WERI-Rb-1 (cell line): ENCODE results near the gene AP3S2.
"Not testable (repeated sequence)": the region's sequence is repeated elsewhere in the genome, so short reads cannot be mapped to it uniquely, and the experiment has no call there.

Source experiments
- DNase-seq: peaks from one replicate; pipeline ENCODE4 v3.0.0-alpha.2; 2020
- H3K27ac ChIP-seq: fragments of 250-450 bp; sonication (Bioruptor Pico); 2 replicates; pipeline ENCODE4 v1.5.1; 2020; ENCODE audit warnings: mild to moderate bottlenecking, moderate library complexity
- H3K27me3 ChIP-seq: fragments of 250-450 bp; sonication (Bioruptor Pico); 2 replicates; pipeline ENCODE4 v1.5.1; 2021; ENCODE audit warnings: mild to moderate bottlenecking, low read depth, moderate library complexity; ENCODE audit not compliant: insufficient read depth, severe bottlenecking
- H3K36me3 ChIP-seq: fragments of 250-450 bp; sonication (Bioruptor Pico); 2 replicates; pipeline ENCODE4 v1.5.1; 2020; ENCODE audit warnings: mild to moderate bottlenecking, moderate library complexity
- H3K4me3 ChIP-seq: 2 replicates; pipeline ENCODE4 v1.5.1; 2011; ENCODE audit warnings: low read depth, mild to moderate bottlenecking, control low read depth, low read length
- H3K9me3 ChIP-seq: fragments of 250-450 bp; sonication (Bioruptor Pico); 2 replicates; pipeline ENCODE4 v1.5.1; 2021; ENCODE audit warnings: mild to moderate bottlenecking, moderate library complexity; ENCODE audit not compliant: severe bottlenecking
- CTCF ChIP-seq: IDR thresholded peaks from 2 replicates; pipeline ENCODE4 v1.5.1; 2011; ENCODE audit warnings: low read depth, mild to moderate bottlenecking, control low read depth, inconsistent platforms, low read length

AP3S2 gene

GRCh38 chr15:89860431-89860830 is 33.4 kb downstream of the AP3S2 start:
- TF ChIP-seq CTCF: no peak
- peaks cover 4% of the 10 kb centered on the region for H3K36me3 ChIP-seq
- no peak overlapping the region for H3K4me3 ChIP-seq
- H3K27ac ChIP-seq: no peak overlapping the region
- no peak for DNase-seq
- no peaks in the 10 kb centered on the region for H3K9me3 ChIP-seq
- no peaks in the 10 kb centered on the region for H3K27me3 ChIP-seq

GRCh38 chr15:89858661-89859458 is 34.9 kb downstream of the AP3S2 start:
- H3K36me3 ChIP-seq: peaks cover 4% of the 10 kb centered on the region
- H3K9me3 ChIP-seq: no peaks in the 10 kb centered on the region
- DNase-seq: no peak
- no peak for TF ChIP-seq CTCF
- H3K27ac ChIP-seq: no peak overlapping the region
- H3K4me3 ChIP-seq: no peak overlapping the region
- no peaks in the 10 kb centered on the region for H3K27me3 ChIP-seq

GRCh38 chr15:89857673-89858072 is 36.1 kb downstream of the AP3S2 start:
- TF ChIP-seq CTCF: no peak
- Histone ChIP-seq H3K4me3 (no peak overlapping the region), H3K36me3 (peaks cover 4% of the 10 kb centered on the region), H3K9me3 (no peaks in the 10 kb centered on the region), H3K27me3 (no peaks in the 10 kb centered on the region), H3K27ac (no peak overlapping the region)
- DNase-seq: no peak

GRCh38 chr15:89855948-89856347 is 37.8 kb downstream of the AP3S2 start:
- no peak for TF ChIP-seq CTCF
- H3K4me3 ChIP-seq: no peak overlapping the region
- no peaks in the 10 kb centered on the region for H3K27me3 ChIP-seq
- peaks cover 11% of the 10 kb centered on the region for H3K36me3 ChIP-seq
- no peak for DNase-seq
- no peaks in the 10 kb centered on the region for H3K9me3 ChIP-seq
- H3K27ac ChIP-seq: no peak overlapping the region

GRCh38 chr15:89854863-89855262 is 38.9 kb downstream of the AP3S2 start:
- peaks cover 15% of the 10 kb centered on the region for H3K36me3 ChIP-seq
- H3K27ac ChIP-seq, H3K9me3 ChIP-seq, DNase-seq, H3K27me3 ChIP-seq, H3K4me3 ChIP-seq: not testable (repeated sequence)

GRCh38 chr15:89852342-89852995 is 41.3 kb downstream of the AP3S2 start:
- Histone ChIP-seq H3K36me3 (peaks cover 16% of the 10 kb centered on the region), H3K4me3 (no peak overlapping the region), H3K27ac (no peak overlapping the region), H3K9me3 (no peaks in the 10 kb centered on the region), H3K27me3 (no peaks in the 10 kb centered on the region)
- no peak for DNase-seq
- no peak for TF ChIP-seq CTCF
